Posterior cingulate gyrus (tissue), 11 donors: ENCODE measurements around the gene C4orf54.

ENCODE experiments used
- DNase-seq, 10 donors: peaks; one replicate each; pipeline versions ENCODE4 v3.0.0 to v3.0.0-alpha.2; 2020 to 2021; ENCODE audit warnings: mixed read lengths in 3 of 10
- intact Hi-C: fragments of 100-400 bp; cut with DNase I; formaldehyde crosslinking; loops from one replicate; pipeline ENCODE4 v1.15.1; 2023

The C4orf54 gene

GRCh38 chr4:99628040-99628439 is 29.6 kb downstream of the C4orf54 start:
- intact Hi-C loops = no loop called here
- DNase-seq = no peak

DNA sequence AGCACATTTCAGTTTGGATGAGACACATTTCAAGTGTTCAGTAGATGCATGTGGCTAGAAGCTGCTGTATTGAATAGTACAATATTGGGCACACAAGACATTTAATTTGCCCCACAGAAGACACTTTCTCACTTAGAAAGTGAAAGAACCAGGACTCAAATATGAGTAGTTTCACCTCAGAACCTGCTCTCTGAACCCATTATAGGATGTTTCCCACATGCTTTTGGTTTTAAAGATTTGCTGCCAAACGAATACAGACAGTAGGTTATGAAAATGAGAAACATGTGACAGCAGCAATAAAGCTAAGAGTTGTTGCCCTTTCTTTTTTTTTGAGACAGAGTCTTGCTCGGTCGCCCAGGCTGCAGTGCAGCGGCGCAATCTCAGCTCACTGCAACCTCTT is 32.3 kb downstream of the C4orf54 start:
- intact Hi-C loops = no loop called here
- DNase-seq = no peak

- DNase-seq = no peak
- intact Hi-C loops = no loop called here
Observed at GRCh38 chr4:99624141-99624719, 33.4 kb downstream of the C4orf54 start.

GRCh38 chr4:99622341-99622740 is 35.3 kb downstream of the C4orf54 start:
- intact Hi-C loops = no loop called here
- no peak for DNase-seq

GRCh38 chr4:99617374-99617773 is 40.3 kb downstream of the C4orf54 start:
- DNase-seq = no peak
- intact Hi-C loops = no loop called here

DNA sequence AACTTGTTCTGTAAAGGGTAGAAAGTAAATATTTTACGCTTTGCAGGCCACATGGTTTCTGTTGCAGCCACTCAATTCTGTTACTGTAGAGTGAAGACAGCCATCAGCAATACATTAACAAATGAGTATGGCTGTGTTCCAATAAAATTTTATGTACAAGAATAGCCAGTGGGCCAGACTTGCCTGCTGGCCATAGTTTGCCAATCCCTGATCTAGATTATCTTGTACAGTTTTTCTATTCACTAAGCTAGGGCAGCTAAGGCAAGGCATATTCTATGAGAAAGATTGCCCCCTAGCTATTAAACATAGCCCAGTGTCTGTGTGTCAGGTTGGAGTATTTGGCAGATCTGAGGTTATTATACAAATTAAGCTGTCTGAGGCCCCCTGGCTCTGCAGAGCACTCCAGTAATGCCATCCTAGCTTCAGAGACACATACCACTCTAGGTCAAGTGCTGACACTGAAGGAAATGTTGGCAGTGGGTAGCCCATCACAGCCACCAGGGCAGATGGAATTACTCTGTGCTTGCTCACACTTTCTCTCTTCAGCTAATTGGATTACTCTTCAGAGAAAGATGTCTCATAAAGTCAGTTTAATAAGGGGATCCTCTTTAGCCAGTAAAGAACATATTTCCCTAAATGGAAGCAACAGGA is 42.3 kb downstream of the C4orf54 start:
- DNase-seq = no peak

GRCh38 chr4:99614491-99614890 is 43.1 kb downstream of the C4orf54 start:
- intact Hi-C loops = no loop called here
- DNase-seq = no peak

More for the DNA sequence above, 42.3 kb downstream of the C4orf54 start:
- intact Hi-C loops = no loop called here

DNA sequence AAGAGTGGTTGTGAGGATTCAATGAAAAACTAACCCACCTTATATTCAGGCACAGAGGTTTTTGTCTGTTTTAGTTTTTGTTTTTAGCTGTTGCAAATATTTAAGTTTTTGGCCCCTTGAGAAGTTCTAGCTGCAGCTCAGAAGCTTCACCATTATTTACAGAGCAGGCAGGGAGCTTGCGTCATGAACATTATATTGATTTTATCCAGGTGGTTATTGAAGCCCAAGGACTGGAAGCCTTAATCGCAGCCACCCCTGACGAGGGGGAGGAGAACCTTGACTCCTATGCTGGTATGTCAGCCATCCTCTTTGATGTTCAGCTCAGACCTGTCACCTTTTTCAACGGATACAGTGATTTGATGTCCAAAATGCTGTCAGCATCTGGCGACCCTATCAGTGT is 44.9 kb downstream of the C4orf54 start:
- intact Hi-C loops = no loop called here
- DNase-seq = no peak

- intact Hi-C loops = no loop called here
- no peak for DNase-seq
Observed at GRCh38 chr4:99612281-99612680, 45.3 kb downstream of the C4orf54 start.

DNA sequence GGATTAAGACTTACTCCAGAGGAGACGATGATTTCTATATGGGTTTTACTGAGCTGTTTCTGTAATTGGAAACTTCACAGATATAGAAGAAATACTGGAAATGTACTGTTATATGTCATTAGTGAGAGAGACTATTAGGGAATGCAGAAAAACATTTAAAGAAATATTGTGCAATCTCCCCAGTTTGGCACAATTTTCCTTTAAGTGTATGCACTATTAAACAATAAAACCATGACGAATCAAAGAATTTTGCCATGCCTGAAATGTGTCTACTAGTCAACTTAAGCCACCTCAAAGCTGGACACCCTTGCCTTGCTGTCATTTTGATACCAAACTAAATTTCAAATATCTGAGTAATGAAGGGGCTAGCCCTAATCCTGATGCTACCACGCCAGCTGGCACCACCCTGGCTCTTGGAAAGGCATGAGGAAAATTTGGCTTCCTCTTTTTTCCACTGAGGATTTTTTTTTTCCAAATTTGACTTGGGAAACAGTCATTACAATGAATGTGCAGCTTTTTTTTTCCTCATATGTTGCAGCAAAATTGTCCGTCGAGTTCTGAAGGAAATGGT is 46.9 kb downstream of the C4orf54 start:
- no peak for DNase-seq
- intact Hi-C loops = no loop called here

DNA sequence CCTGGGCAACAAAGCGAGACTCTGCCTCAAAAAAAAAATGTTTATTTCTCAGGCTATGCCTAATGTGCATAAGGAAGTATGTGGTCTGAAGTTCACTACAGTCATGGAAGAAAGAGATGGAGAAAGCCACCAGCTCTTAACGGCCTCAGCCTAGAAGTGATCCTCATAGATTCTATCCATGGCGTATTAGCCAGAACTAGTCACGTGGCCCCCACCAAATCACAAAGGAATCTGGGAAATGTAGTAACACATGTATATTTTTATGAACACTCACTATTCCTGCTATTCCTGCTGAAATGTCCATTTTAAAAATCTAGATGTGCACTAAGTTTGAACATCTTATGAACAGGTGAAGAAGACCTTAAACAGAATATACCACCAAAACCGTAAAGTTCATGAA is 49.2 kb downstream of the C4orf54 start:
- intact Hi-C loops = no loop called here

More for the DNA sequence above, 49.2 kb downstream of the C4orf54 start:
- no peak for DNase-seq
